Activated B cell treated with CpG ODN at 0.5 μM for 24 hours (primary cell): Measurements from ENCODE around the gene GDE1. TPM values are rescaled to one million over a fixed set of nuclear protein-coding genes. Genes with fewer than 3 reads are reported as not detected.

Experiments
- ATAC-seq: fragments of 200-7000 bp; cut with Tn5 transposase; one replicate; pipeline ENCODE4 v1.10.0; 2021; ENCODE audit warnings: low read depth, mild to moderate bottlenecking, moderate library complexity
- CTCF ChIA-PET: fragments of 350-600 bp; sonication (Branson Sonifier 250); formaldehyde crosslinking; loops from one replicate; lab custom pipeline; 2021; ENCODE audit warnings: antibody characterized with exemption; lab: Charles Lee
- POLR2A ChIA-PET: fragments of 350-600 bp; sonication (Branson Sonifier 250); formaldehyde crosslinking; loops from one replicate; lab custom pipeline; 2021; ENCODE audit warnings: antibody characterized with exemption; lab: Charles Lee
- DNase-seq: peaks from one replicate; pipeline ENCODE4 v3.0.0; 2022
- H3K27ac Mint-ChIP-seq: one replicate; pipeline ENCODE4 v1.8.0; 2020; ENCODE audit warnings: mixed read lengths
- H3K27me3 Mint-ChIP-seq: one replicate; pipeline ENCODE4 v1.8.0; 2021; ENCODE audit warnings: mixed read lengths
- H3K36me3 Mint-ChIP-seq: one replicate; pipeline ENCODE4 v1.8.0; 2021; ENCODE audit warnings: low read depth, mixed read lengths
- H3K4me1 Mint-ChIP-seq: one replicate; pipeline ENCODE4 v1.8.0; 2021; ENCODE audit warnings: mixed read lengths
- H3K4me3 Mint-ChIP-seq: one replicate; pipeline ENCODE4 v1.8.0; 2020; ENCODE audit warnings: mild to moderate bottlenecking, mixed read lengths
- H3K9me3 Mint-ChIP-seq: one replicate; pipeline ENCODE4 v1.8.0; 2020; ENCODE audit warnings: mixed read lengths
- CTCF ChIP-seq: fragments of 200-600 bp; IDR thresholded peaks from one replicate; pipeline ENCODE4 v1.8.0; 2022; ENCODE audit warnings: antibody characterized with exemption, mild to moderate bottlenecking
- intact Hi-C: fragments of 100-400 bp; cut with micrococcal nuclease; formaldehyde crosslinking; loops from one replicate; pipeline ENCODE4 v1.15.1; 2024
- total RNA-seq: library from RNA; stranded (reverse); gene quantifications from 2 replicates; pipeline ENCODE4 v1.2.3, GENCODE V29; 2022

The GDE1 gene
- total RNA-seq, 1 donor from 2014 or later: 17.0 TPM

- Mint-ChIP-seq H3K4me1 (no peaks in the 10 kb centered on the region), H3K9me3 (no peaks in the 10 kb centered on the region), H3K27ac (no peak overlapping the region), H3K4me3 (no peak overlapping the region), H3K27me3 (no peaks in the 10 kb centered on the region), H3K36me3 (peaks cover 80% of the 10 kb centered on the region)
- no peak for TF ChIP-seq CTCF
- ChIA-PET POLR2A (no interaction called here), CTCF (interaction anchor here (1.0 to 7.0 kb wide), 11 partner anchors 9 to 708 kb away, joined by 3 to 69 read pairs (median 5); partner anchors contain the start of gene VPS35L)
- no peak for ATAC-seq
- intact Hi-C loops: no loop called here
- no peak for DNase-seq
Observed at GRCh38 chr16:19503461-19504075, 18.3 kb downstream of the GDE1 start.

- Mint-ChIP-seq H3K9me3 (no peaks in the 10 kb centered on the region), H3K4me1 (no peaks in the 10 kb centered on the region), H3K27me3 (no peaks in the 10 kb centered on the region), H3K4me3 (no peak overlapping the region), H3K36me3 (peaks cover 80% of the 10 kb centered on the region), H3K27ac (no peak overlapping the region)
- DNase-seq (peak; percentile 34), ATAC-seq (peak; percentile 56)
- ChIA-PET POLR2A (no interaction called here), CTCF (interaction anchor here (0.6 to 7.0 kb wide), 15 partner anchors 8 to 707 kb away, joined by 3 to 69 read pairs (median 4); partner anchors contain the start of genes CCP110 and VPS35L)
- intact Hi-C loops: loop anchor here (1.0 kb wide), 4 partner anchors 113 to 416 kb away; partner anchors contain the start of gene SYT17
- TF ChIP-seq CTCF: peak; percentile 51
Observed at GRCh38 chr16:19502395-19503131, 19.3 kb downstream of the GDE1 start.

- DNase-seq (no peak), ATAC-seq (no peak)
- Mint-ChIP-seq H3K4me3 (no peak overlapping the region), H3K9me3 (no peaks in the 10 kb centered on the region), H3K27ac (no peak overlapping the region), H3K36me3 (peaks cover 59% of the 10 kb centered on the region), H3K27me3 (no peaks in the 10 kb centered on the region), H3K4me1 (no peaks in the 10 kb centered on the region)
- intact Hi-C loops: no loop called here
- no peak for TF ChIP-seq CTCF
- CTCF ChIA-PET: interaction anchor here (7.0 kb wide), 1 partner anchor 109 kb away, joined by 59 read pairs; no protein-coding TSS in a partner anchor
- POLR2A ChIA-PET: no interaction called here
Observed at GRCh38 chr16:19499481-19499880, 22.4 kb downstream of the GDE1 start.

- Mint-ChIP-seq H3K4me3 (no peak overlapping the region), H3K4me1 (peaks cover 4% of the 10 kb centered on the region), H3K36me3 (peaks cover 54% of the 10 kb centered on the region), H3K27me3 (no peaks in the 10 kb centered on the region), H3K27ac (no peak overlapping the region), H3K9me3 (no peaks in the 10 kb centered on the region)
- intact Hi-C loops: no loop called here
- no peak for TF ChIP-seq CTCF
- POLR2A ChIA-PET: no interaction called here
- CTCF ChIA-PET: no interaction called here
- ATAC-seq (no peak), DNase-seq (no peak)
Observed at GRCh38 chr16:19499006-19499405, 22.9 kb downstream of the GDE1 start.

GRCh38 chr16:19497176-19497575 lies 24.7 kb downstream of the GDE1 start:
- Mint-ChIP-seq H3K4me3 (no peak overlapping the region), H3K4me1 (peaks cover 12% of the 10 kb centered on the region), H3K9me3 (no peaks in the 10 kb centered on the region), H3K27me3 (no peaks in the 10 kb centered on the region), H3K36me3 (peaks cover 38% of the 10 kb centered on the region), H3K27ac (no peak overlapping the region)
- intact Hi-C loops: no loop called here
- TF ChIP-seq CTCF: no peak
- ChIA-PET CTCF (no interaction called here), POLR2A (no interaction called here)
- ATAC-seq (no peak), DNase-seq (no peak)
